Neuronal stem cell (in vitro differentiated cells): ENCODE data around the gene DGKQ.

Experiments used
- DNase-seq: peaks from one replicate; pipeline ENCODE4 v3.0.0-alpha.2; 2013; ENCODE audit warnings: low spot score
- H2AFZ ChIP-seq: one replicate; pipeline ENCODE4 v1.6.1; 2013; ENCODE audit warnings: mild to moderate bottlenecking, low read length, inconsistent platforms
- H2AK5ac ChIP-seq: 2 replicates; pipeline ENCODE4 v1.6.1; 2013; ENCODE audit warnings: low read depth, mild to moderate bottlenecking, inconsistent platforms, low read length, moderate library complexity, mixed read lengths
- H2BK120ac ChIP-seq: 2 replicates; pipeline ENCODE4 v1.6.1; 2013; ENCODE audit warnings: low read depth, mild to moderate bottlenecking, inconsistent platforms, low read length, moderate library complexity, mixed read lengths
- H2BK12ac ChIP-seq: one replicate; pipeline ENCODE4 v1.6.1; 2013; ENCODE audit warnings: low read length, inconsistent platforms
- H2BK15ac ChIP-seq: 2 replicates; pipeline ENCODE4 v1.6.1; 2013; ENCODE audit warnings: mild to moderate bottlenecking, low read length, inconsistent platforms, mixed read lengths
- H2BK5ac ChIP-seq: one replicate; pipeline ENCODE4 v1.6.1; 2013; ENCODE audit warnings: inconsistent platforms, mild to moderate bottlenecking, low read length, moderate library complexity
- H3K14ac ChIP-seq: one replicate; pipeline ENCODE4 v1.6.1; 2013; ENCODE audit warnings: low read length, inconsistent platforms
- H3K18ac ChIP-seq: 2 replicates; pipeline ENCODE4 v1.6.1; 2013; ENCODE audit warnings: low read length, inconsistent platforms
- H3K23ac ChIP-seq: 2 replicates; pipeline ENCODE4 v1.6.1; 2013; ENCODE audit warnings: low read depth, mild to moderate bottlenecking, mixed read lengths, low read length, inconsistent platforms; ENCODE audit not compliant: poor library complexity
- H3K27ac ChIP-seq: replicated peaks from 3 replicates; pipeline ENCODE4 v1.5.1; 2013; ENCODE audit warnings: low read length, inconsistent platforms
- H3K27me3 ChIP-seq, 3 experiments: 2 replicates each; pipeline ENCODE4 v1.6.1; 2013; ENCODE audit warnings: low read length in 3 of 3, mild to moderate bottlenecking in 2 of 3, inconsistent platforms in 1 of 3, low read depth in 1 of 3, mixed read lengths in 1 of 3, moderate library complexity in 1 of 3; ENCODE audit not compliant: control insufficient read depth in 3 of 3, insufficient read depth in 3 of 3
- H3K36me3 ChIP-seq, 2 donors: replicated peaks in 1 of 2; 2 replicates each; pipeline ENCODE4 v1.6.1; 2013; ENCODE audit warnings: low read length in 2 of 2; ENCODE audit not compliant: control insufficient read depth in 2 of 2, insufficient read depth in 2 of 2
- H3K4ac ChIP-seq: 2 replicates; pipeline ENCODE4 v1.6.1; 2013; ENCODE audit warnings: inconsistent platforms, mild to moderate bottlenecking, low read length, moderate library complexity
- H3K4me1 ChIP-seq, 2 donors: 1 replicate in 1 of 2; 2 replicates in 1 of 2; pipeline ENCODE4 v1.6.1; 2013; ENCODE audit warnings: low read length in 2 of 2, low read depth in 1 of 2; ENCODE audit not compliant: control insufficient read depth in 2 of 2, insufficient read depth in 1 of 2
- H3K4me2 ChIP-seq: one replicate; pipeline ENCODE4 v1.6.1; 2013; ENCODE audit warnings: mild to moderate bottlenecking, low read length, inconsistent platforms; ENCODE audit not compliant: insufficient read depth, poor library complexity, severe bottlenecking
- H3K4me3 ChIP-seq, 2 donors: 2 replicates each; pipeline ENCODE4 v1.5.1; 2013; ENCODE audit warnings: low read length in 2 of 2, mild to moderate bottlenecking in 2 of 2, inconsistent platforms in 1 of 2, moderate library complexity in 1 of 2
- H3K79me1 ChIP-seq: one replicate; pipeline ENCODE4 v1.6.1; 2013; ENCODE audit warnings: low read depth, mild to moderate bottlenecking, inconsistent platforms, low read length, moderate library complexity
- H3K9ac ChIP-seq: one replicate; pipeline ENCODE4 v1.6.1; 2013; ENCODE audit warnings: mild to moderate bottlenecking, low read depth, low read length, inconsistent platforms; ENCODE audit not compliant: poor library complexity
- H3K9me3 ChIP-seq, 2 donors: replicated peaks in 1 of 2; 2 replicates each; pipeline versions ENCODE3 to v1.6.1; 2013; ENCODE audit warnings: low read length in 2 of 2, mild to moderate bottlenecking in 2 of 2, inconsistent platforms in 1 of 2, low read depth in 1 of 2, mixed read lengths in 1 of 2, moderate library complexity in 1 of 2; ENCODE audit not compliant: control insufficient read depth in 2 of 2, insufficient read depth in 1 of 2
- H4K8ac ChIP-seq: one replicate; pipeline ENCODE4 v1.6.1; 2013; ENCODE audit warnings: low read depth, mild to moderate bottlenecking, inconsistent platforms, low read length, moderate library complexity
- H4K91ac ChIP-seq: one replicate; pipeline ENCODE4 v1.6.1; 2013; ENCODE audit warnings: low read length, low read depth, mild to moderate bottlenecking, inconsistent platforms; ENCODE audit not compliant: poor library complexity
- WGBS, 2 donors: extraction: QIAGEN DNeasy Blood & Tissue Kit; methylation state at CpG; one replicate each; pipeline ENCODE4 v1.1.7; 2013; ENCODE audit warnings: missing lambda C conversion rate in 2 of 2, mixed read lengths in 1 of 2; ENCODE audit not compliant: insufficient read length in 2 of 2, insufficient replicate concordance in 1 of 2; ENCODE audit errors: extremely low coverage in 2 of 2; 5-methylcytosine and 5-hydroxymethylcytosine counted together

DGKQ gene

GRCh38 chr4:963276-964225 is 9.8 kb downstream of the DGKQ start:
- peak overlapping the region; percentile 70 for H3K9ac ChIP-seq
- no peak overlapping the region for H4K8ac ChIP-seq
- peaks cover 0 to 15% (median 9%) of the 10 kb centered on the region in 3 experiments for H3K27me3 ChIP-seq
- H3K4me2 ChIP-seq, result no peak overlapping the region
- no CpG with 5 or more reads among the region's 39 CpGs for WGBS, 2 donors
- H3K27ac ChIP-seq, result no peak overlapping the region
- peak overlapping the region; percentile 85 for H3K23ac ChIP-seq
- H2BK120ac ChIP-seq, result no peak overlapping the region
- no peak overlapping the region for H2AFZ ChIP-seq
- H3K4me1 ChIP-seq, result no peaks in the 10 kb centered on the region
- H3K9me3 ChIP-seq, result no peaks in the 10 kb centered on the region
- H2BK12ac ChIP-seq, result no peak overlapping the region
- peak overlapping the region; percentile 11 for H2BK5ac ChIP-seq
- no peak overlapping the region for H2BK15ac ChIP-seq
- no peak overlapping the region for H3K14ac ChIP-seq
- DNase-seq, result no peak
- no peak overlapping the region for H3K18ac ChIP-seq
- H3K4me3 ChIP-seq, result no peak overlapping the region
- H4K91ac ChIP-seq, result no peak overlapping the region
- peak overlapping the region; percentile 5 for H2AK5ac ChIP-seq
- H3K4ac ChIP-seq, result no peak overlapping the region
- peaks cover 2 to 21% of the 10 kb centered on the region in 2 donors for H3K36me3 ChIP-seq
- peaks cover 3% of the 10 kb centered on the region for H3K79me1 ChIP-seq

DNA sequence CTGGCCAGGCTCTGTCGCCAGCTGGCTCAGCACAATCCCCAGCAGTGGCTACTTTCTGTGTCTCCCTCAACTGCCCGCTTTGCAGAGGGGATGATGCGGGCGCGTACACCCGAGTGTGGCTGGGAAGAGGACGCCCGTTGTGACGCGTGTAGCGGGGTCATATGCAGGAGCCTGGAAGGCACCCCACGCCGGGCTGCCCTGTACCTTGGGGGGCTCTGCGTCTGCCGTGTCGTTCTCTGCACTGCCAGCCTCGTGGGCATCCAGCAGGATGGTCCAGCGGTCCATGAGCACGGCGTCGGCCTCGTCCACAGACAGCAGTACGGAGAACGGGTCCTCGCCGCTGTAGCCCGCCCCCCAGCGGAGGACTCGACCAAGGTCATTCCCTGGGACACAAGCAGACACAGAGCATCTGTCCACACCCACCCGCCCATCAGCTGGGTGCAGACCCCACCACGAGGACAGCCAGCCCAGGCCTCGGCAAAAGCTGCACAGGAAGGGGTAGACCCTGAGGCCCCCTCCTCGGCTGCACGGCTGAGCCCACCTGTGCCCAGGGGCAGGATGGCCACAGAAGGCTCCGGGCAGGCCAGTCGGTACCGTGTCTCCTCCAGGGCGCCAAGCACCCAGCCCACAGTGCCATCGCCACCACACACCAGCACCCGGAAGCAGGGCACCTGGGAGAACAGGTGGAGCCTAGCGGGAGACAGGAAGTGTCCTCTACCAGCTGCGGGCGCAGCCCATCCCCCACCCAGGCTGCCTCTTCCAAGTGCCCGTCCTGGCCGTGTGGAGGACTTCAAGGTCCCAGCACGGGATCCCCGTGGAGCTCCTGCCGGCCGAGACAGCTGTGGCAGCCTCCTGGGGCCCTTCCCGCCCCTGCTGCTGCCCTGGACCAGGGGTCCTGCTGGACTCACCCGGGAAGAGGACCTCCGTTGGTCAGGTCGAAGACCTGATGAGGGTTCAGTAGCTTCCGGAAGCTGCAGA is 10.8 kb downstream of the DGKQ start:
- H3K4me1 ChIP-seq, result no peaks in the 10 kb centered on the region
- no peak overlapping the region for H3K4me2 ChIP-seq
- H3K27ac ChIP-seq, result no peak overlapping the region
- H2BK5ac ChIP-seq, result peak overlapping the region; percentile 11
- no peak overlapping the region for H2BK15ac ChIP-seq
- H4K8ac ChIP-seq, result no peak overlapping the region
- H3K23ac ChIP-seq, result peak overlapping the region; percentile 85
- H3K4ac ChIP-seq, result no peak overlapping the region
- H2AK5ac ChIP-seq, result no peak overlapping the region
- H3K79me1 ChIP-seq, result peaks cover 3% of the 10 kb centered on the region
- H2BK12ac ChIP-seq, result peak overlapping the region; percentile 58
- no peak overlapping the region for H2BK120ac ChIP-seq
- no CpG with 5 or more reads among the region's 54 CpGs for WGBS, 2 donors
- peak overlapping the region; percentile 50 for H3K9ac ChIP-seq
- H2AFZ ChIP-seq, result no peak overlapping the region
- no peak overlapping the region for H3K4me3 ChIP-seq
- H3K36me3 ChIP-seq, result peaks cover 2 to 21% of the 10 kb centered on the region in 2 donors
- no peak overlapping the region for H4K91ac ChIP-seq
- H3K14ac ChIP-seq, result no peak overlapping the region
- no peak for DNase-seq
- H3K18ac ChIP-seq, result no peak overlapping the region
- H3K27me3 ChIP-seq, result peaks cover 0 to 6% (median 1%) of the 10 kb centered on the region in 3 experiments
- H3K9me3 ChIP-seq, result no peaks in the 10 kb centered on the region

DNA sequence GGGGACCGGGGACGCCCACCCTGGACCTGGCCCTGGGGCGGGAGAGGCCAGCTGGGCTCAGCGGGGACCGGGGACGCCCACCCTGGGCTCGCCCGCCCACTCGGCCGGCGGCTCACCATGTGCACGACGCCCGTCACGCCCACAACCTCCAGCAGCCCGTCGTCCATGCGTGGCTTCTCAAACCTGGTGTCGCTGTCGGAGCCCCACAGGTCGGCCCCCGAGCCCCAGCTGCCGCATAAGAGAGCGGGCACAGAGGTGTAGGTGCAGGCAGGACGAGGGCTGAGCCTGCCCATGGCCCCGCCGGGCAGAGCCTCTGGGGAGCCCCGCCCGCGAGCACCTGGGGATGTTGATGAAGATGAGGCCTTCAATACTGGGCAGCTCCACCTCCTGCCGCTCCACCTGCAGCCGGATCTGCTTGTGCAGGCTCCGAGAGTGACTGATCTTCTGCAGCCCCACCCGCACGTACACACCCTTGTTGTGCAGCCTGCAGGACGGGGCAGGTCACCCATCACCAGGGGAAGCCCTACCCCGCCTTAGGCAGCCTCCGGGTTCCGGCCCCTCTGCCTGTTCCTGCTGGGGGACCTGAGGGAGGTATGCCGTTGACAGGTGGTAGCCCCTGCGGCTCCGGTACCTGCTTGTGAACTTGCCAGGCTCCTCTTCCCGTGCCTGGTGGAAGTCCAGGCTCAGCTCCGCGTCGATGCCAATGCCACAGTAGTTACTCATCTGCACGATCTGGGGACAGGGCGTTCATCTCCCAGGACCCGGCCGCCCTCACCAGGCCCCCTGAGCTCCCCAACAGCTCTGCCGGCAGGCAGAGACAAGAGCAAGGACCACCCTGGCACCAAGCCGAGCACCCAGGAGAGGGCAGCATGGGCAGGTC is 11.8 kb downstream of the DGKQ start:
- H3K4me3 ChIP-seq, result no peak overlapping the region
- H3K4me1 ChIP-seq, result no peaks in the 10 kb centered on the region
- no peak overlapping the region for H3K4me2 ChIP-seq
- peak overlapping the region; percentile 13 for H2BK5ac ChIP-seq
- H3K27me3 ChIP-seq, result no peaks in the 10 kb centered on the region
- H3K18ac ChIP-seq, result no peak overlapping the region
- WGBS, 2 donors, result no CpG with 5 or more reads among the region's 52 CpGs
- no peak overlapping the region for H3K9ac ChIP-seq
- H2AFZ ChIP-seq, result no peak overlapping the region
- no peak overlapping the region for H3K14ac ChIP-seq
- no peak overlapping the region for H3K23ac ChIP-seq
- no peaks in the 10 kb centered on the region for H3K9me3 ChIP-seq
- no peak overlapping the region for H2AK5ac ChIP-seq
- no peak for DNase-seq
- H3K4ac ChIP-seq, result no peak overlapping the region
- H2BK12ac ChIP-seq, result no peak overlapping the region
- H3K79me1 ChIP-seq, result peaks cover 3% of the 10 kb centered on the region
- H2BK15ac ChIP-seq, result no peak overlapping the region
- no peak overlapping the region for H2BK120ac ChIP-seq
- no peak overlapping the region for H4K91ac ChIP-seq
- no peak overlapping the region for H4K8ac ChIP-seq
- peaks cover 2 to 21% of the 10 kb centered on the region in 2 donors for H3K36me3 ChIP-seq
- no peak overlapping the region for H3K27ac ChIP-seq
